ENCODE data around the gene CDC7. TPM values are rescaled to one million over a fixed set of nuclear protein-coding genes. Genes with fewer than 3 reads are reported as not detected.

The CDC7 gene
- total and polyA plus RNA-seq, 2 of the 13 experiments (the other 11 are each of a cell fraction or from before 2014, with no cell fraction given): 2.5 to 12.6 TPM

DNA sequence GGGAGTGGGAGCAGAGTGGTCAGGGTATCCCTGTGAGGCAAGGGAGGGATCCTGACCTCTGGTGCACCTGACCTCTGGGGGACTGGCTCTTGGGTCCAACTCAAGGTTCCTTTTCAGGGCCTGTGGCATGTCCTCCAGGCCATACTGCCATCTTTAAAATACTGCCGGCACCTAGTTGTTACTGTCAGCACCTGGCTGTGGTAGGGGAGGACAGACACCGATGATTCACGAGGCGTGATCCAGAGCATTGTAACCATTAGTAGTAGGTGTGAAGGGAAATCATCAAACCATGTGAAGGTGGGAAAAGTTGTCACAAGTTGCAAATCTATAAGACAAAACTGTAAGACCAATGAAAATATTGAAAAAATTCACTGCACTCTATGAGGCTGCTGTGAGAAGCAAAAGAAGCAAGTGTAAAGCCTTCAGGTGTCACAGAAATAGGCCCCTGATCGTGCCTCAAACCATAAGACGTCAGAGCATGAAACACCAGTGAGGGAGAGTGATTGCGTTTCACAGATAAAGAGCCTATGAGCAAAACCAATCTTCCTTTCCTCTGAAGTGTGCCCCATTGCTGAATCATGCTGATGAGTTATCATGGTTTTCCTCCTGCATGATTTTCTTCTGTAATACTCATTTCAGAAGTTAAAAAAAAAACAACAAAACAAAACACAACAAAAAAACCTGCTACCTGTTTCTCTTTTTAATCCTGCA is 55.3 kb downstream of the CDC7 start (continued):
- TF ChIP-seq, protein P1, sequence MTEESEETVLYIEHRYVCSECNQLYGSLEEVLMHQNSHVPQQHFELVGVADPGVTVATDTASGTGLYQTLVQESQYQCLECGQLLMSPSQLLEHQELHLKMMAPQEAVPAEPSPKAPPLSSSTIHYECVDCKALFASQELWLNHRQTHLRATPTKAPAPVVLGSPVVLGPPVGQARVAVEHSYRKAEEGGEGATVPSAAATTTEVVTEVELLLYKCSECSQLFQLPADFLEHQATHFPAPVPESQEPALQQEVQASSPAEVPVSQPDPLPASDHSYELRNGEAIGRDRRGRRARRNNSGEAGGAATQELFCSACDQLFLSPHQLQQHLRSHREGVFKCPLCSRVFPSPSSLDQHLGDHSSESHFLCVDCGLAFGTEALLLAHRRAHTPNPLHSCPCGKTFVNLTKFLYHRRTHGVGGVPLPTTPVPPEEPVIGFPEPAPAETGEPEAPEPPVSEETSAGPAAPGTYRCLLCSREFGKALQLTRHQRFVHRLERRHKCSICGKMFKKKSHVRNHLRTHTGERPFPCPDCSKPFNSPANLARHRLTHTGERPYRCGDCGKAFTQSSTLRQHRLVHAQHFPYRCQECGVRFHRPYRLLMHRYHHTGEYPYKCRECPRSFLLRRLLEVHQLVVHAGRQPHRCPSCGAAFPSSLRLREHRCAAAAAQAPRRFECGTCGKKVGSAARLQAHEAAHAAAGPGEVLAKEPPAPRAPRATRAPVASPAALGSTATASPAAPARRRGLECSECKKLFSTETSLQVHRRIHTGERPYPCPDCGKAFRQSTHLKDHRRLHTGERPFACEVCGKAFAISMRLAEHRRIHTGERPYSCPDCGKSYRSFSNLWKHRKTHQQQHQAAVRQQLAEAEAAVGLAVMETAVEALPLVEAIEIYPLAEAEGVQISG (CRISPR knock-in tag; IDR thresholded peaks at IDR 0.05): no peak
- no peak for TF ChIP-seq ZNF703 (CRISPR knock-in tag; IDR thresholded peaks at IDR 0.05; ENCODE audit: borderline replicate concordance)

DNA sequence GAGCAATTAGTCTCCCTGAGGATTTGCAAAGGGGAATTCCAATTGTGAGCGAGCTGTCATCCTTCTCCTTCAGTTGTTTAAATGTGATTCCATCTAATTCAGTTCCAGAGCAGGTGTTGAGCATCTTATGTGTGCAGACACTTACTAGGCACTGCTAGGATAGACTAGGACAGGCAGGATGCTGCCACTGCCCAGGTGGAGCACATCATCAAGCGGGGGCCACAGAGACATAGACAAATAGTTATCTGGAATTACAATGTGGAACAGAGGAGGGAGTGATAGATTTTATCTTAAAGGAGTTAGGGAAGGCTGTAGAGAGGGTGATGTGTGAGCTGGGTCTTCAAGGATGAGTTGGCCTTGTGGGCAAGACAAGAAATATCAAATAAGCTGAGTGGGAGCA is 55.9 kb downstream of the CDC7 start:
- ATAC-seq (no peak), DNase-seq (ENCODE audit: low spot score) (no peak), FAIRE-seq (no peak)
- H3K79me2 ChIP-seq (ENCODE audit: insufficient read depth, low read length): no peaks in the 10 kb centered on the region
- no peak overlapping the region for H3K4me2 ChIP-seq (ENCODE audit: low read depth, low read length)
- TF ChIP-seq, protein P2, sequence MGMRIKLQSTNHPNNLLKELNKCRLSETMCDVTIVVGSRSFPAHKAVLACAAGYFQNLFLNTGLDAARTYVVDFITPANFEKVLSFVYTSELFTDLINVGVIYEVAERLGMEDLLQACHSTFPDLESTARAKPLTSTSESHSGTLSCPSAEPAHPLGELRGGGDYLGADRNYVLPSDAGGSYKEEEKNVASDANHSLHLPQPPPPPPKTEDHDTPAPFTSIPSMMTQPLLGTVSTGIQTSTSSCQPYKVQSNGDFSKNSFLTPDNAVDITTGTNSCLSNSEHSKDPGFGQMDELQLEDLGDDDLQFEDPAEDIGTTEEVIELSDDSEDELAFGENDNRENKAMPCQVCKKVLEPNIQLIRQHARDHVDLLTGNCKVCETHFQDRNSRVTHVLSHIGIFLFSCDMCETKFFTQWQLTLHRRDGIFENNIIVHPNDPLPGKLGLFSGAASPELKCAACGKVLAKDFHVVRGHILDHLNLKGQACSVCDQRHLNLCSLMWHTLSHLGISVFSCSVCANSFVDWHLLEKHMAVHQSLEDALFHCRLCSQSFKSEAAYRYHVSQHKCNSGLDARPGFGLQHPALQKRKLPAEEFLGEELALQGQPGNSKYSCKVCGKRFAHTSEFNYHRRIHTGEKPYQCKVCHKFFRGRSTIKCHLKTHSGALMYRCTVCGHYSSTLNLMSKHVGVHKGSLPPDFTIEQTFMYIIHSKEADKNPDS (CRISPR knock-in tag; IDR thresholded peaks at IDR 0.05): no peak
- TF ChIP-seq ZNF30 (CRISPR knock-in tag; IDR thresholded peaks at IDR 0.05): no peak
- TF ChIP-seq, protein P3, sequence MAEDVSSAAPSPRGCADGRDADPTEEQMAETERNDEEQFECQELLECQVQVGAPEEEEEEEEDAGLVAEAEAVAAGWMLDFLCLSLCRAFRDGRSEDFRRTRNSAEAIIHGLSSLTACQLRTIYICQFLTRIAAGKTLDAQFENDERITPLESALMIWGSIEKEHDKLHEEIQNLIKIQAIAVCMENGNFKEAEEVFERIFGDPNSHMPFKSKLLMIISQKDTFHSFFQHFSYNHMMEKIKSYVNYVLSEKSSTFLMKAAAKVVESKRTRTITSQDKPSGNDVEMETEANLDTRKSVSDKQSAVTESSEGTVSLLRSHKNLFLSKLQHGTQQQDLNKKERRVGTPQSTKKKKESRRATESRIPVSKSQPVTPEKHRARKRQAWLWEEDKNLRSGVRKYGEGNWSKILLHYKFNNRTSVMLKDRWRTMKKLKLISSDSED (CRISPR knock-in tag; IDR thresholded peaks at IDR 0.05): no peak
- TF ChIP-seq ZFAT (CRISPR knock-in tag; conservative IDR thresholded peaks at IDR 0.05): no peak
- TF ChIP-seq TBX3 (IDR thresholded peaks at IDR 0.05; ENCODE audit: borderline replicate concordance): no peak
- no peak for TF ChIP-seq ZFYVE20 (CRISPR knock-in tag; IDR thresholded peaks at IDR 0.05; ENCODE audit: borderline replicate concordance, low read depth)
- TF ChIP-seq, protein P4, sequence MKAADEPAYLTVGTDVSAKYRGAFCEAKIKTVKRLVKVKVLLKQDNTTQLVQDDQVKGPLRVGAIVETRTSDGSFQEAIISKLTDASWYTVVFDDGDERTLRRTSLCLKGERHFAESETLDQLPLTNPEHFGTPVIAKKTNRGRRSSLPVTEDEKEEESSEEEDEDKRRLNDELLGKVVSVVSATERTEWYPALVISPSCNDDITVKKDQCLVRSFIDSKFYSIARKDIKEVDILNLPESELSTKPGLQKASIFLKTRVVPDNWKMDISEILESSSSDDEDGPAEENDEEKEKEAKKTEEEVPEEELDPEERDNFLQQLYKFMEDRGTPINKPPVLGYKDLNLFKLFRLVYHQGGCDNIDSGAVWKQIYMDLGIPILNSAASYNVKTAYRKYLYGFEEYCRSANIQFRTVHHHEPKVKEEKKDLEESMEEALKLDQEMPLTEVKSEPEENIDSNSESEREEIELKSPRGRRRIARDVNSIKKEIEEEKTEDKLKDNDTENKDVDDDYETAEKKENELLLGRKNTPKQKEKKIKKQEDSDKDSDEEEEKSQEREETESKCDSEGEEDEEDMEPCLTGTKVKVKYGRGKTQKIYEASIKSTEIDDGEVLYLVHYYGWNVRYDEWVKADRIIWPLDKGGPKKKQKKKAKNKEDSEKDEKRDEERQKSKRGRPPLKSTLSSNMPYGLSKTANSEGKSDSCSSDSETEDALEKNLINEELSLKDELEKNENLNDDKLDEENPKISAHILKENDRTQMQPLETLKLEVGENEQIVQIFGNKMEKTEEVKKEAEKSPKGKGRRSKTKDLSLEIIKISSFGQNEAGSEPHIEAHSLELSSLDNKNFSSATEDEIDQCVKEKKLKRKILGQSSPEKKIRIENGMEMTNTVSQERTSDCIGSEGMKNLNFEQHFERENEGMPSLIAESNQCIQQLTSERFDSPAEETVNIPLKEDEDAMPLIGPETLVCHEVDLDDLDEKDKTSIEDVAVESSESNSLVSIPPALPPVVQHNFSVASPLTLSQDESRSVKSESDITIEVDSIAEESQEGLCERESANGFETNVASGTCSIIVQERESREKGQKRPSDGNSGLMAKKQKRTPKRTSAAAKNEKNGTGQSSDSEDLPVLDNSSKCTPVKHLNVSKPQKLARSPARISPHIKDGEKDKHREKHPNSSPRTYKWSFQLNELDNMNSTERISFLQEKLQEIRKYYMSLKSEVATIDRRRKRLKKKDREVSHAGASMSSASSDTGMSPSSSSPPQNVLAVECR (CRISPR knock-in tag; IDR thresholded peaks at IDR 0.05; ENCODE audit: borderline replicate concordance): no peak
- TF ChIP-seq HOXA7 (CRISPR knock-in tag; IDR thresholded peaks at IDR 0.05): no peak
- no peak for TF ChIP-seq NR2F1 (CRISPR knock-in tag; IDR thresholded peaks at IDR 0.05)
- ChIA-PET POLR2A (no interaction called here), CTCF (ENCODE audit: low intra/inter-chr PET ratio, low total read pairs) (no interaction called here)
- in situ Hi-C loops (cut with HindIII; ENCODE audit: extremely low pct_ligation_motif_present, low pct_unique_long_range_greater_than_20kb): no loop called here
- H3K9me3 ChIP-seq (ENCODE audit: low read length): no peaks in the 10 kb centered on the region
- H3K4me1 ChIP-seq (ENCODE audit: insufficient read depth, low read length): no peaks in the 10 kb centered on the region
- H3K27me3 ChIP-seq (ENCODE audit: control insufficient read depth in 1 of 2, insufficient read depth in 2 of 2, low read length in 2 of 2): no peaks in the 10 kb centered on the region
- no peaks in the 10 kb centered on the region for H4K20me1 ChIP-seq (ENCODE audit: insufficient read depth, low read length)
- H2AFZ ChIP-seq (ENCODE audit: low read length): no peak overlapping the region
- H3K4me3 ChIP-seq (replicated peaks in 1 of 3; ENCODE audit: insufficient read depth in 1 of 3, low read depth in 2 of 3, low read length in 3 of 3): no peak overlapping the region
- no peak overlapping the region for H3K27ac ChIP-seq (ENCODE audit: extremely low read length, insufficient read depth, low read length)
- no TSS peak for BruUV-seq (replicated peaks)
- intact Hi-C loops (cut with micrococcal nuclease; ENCODE audit: unreplicated experiment): loop anchor here (10.0 kb wide), 1 partner anchor 368 kb away; no protein-coding TSS in a partner anchor
- H3K36me3 ChIP-seq (replicated peaks in 1 of 2; ENCODE audit: control insufficient read depth in 1 of 2, insufficient read depth in 2 of 2, low read length in 2 of 2): no peaks in the 10 kb centered on the region
- H3K9ac ChIP-seq (ENCODE audit: insufficient read depth, low read depth, low read length): no peak overlapping the region
- 2% methylated on average over 2 of the region's 2 CpGs for WGBS (ENCODE audit: low lambda C conversion rate)

Data from HepG2 (cell line).